Activated CD8-positive, alpha-beta memory T cell treated with anti-CD3 and anti-CD28 coated beads for 24 hours (primary cell): Measurements from ENCODE around the gene TMEM132E.
"Not testable (repeated sequence)": the region's sequence is repeated elsewhere in the genome, so short reads cannot be mapped to it uniquely, and the experiment has no call there.

Source experiments
- DNase-seq: peaks from one replicate; pipeline ENCODE4 v3.0.0-alpha.2; 2020

TMEM132E gene, protein sequence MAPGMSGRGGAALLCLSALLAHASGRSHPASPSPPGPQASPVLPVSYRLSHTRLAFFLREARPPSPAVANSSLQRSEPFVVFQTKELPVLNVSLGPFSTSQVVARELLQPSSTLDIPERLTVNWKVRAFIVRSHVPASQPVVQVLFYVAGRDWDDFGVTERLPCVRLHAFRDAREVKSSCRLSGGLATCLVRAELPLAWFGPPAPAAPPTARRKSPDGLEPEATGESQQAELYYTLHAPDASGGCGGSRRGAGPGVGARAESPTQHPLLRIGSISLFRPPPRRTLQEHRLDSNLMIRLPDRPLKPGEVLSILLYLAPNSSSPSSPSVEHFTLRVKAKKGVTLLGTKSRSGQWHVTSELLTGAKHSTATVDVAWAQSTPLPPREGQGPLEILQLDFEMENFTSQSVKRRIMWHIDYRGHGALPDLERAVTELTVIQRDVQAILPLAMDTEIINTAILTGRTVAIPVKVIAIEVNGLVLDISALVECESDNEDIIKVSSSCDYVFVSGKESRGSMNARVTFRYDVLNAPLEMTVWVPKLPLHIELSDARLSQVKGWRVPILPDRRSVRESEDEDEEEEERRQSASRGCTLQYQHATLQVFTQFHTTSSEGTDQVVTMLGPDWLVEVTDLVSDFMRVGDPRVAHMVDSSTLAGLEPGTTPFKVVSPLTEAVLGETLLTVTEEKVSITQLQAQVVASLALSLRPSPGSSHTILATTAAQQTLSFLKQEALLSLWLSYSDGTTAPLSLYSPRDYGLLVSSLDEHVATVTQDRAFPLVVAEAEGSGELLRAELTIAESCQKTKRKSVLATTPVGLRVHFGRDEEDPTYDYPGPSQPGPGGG (N-terminal part only)

DNA sequence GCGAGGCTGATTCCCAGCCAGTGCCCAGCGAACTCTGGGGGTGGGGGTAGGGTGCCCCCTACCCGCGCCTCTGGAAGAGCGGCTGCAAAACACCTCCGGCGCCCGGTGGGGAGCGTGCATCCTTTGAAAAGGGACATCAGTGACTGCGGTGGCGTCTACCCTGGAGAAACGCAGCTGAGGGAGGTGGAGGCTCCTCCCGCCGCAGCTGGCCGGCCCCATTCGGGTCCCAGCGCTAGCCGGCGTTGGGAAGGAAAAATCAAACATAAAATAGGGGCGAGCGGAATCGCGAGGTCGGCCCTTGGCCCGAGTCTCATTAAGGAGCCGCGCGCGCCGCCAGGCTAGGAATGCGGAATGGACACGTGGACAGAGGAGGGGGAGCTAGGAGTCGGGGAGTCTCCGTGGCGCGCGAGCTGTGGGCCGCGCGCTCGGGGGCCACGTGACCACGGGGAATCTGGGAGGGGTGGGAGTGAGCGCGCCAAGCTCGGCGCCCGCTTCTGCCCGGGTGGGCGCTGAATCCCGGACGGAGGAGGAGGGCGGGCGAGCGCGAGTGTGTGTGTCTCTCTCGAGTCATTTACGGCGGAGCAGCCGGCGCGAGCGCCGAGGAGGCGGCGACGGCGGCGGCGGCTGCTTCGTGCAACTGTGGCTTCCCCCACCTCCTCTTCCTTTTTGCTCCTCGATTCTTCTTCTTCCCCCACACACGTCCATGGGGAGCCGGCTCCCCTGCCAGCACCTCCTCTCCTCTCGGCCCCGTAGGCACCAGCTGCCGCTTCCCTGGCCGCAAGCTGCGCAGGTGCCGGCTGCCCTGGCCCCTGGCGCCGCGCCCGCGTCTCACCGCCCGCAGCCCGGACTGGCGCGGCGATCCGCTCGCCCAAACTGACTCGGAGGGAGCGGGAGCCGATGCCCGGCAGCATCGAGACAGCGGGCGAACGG lies at the start of gene TMEM132E:
Gene TMEM132E (plus strand): TSS at position 566 of the 930 bp plus-strand sequence. CDS start 1,495 bp downstream, outside the sequence.
- peak; percentile 64 for DNase-seq

DNA sequence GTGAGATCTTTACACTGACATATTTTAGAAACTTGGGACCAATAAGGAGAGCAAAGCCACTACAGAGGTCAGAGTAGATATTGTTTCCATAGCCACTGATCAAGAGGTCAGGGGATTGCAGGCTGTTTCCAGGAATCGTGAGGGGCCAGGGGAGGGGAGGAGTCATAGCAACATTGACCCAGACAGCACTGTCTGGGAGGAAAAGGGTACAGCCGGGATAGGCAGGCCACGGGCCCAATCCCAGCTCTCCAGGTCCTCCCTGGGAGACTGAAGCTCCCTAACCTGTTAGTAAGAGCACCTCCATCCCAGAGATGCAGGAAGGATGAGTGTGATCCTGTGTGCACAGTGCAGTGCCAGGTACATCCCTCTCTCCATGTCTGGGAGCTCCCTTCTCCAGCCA lies 48.5 kb upstream of the TMEM132E start:
- DNase-seq, result no peak

DNA sequence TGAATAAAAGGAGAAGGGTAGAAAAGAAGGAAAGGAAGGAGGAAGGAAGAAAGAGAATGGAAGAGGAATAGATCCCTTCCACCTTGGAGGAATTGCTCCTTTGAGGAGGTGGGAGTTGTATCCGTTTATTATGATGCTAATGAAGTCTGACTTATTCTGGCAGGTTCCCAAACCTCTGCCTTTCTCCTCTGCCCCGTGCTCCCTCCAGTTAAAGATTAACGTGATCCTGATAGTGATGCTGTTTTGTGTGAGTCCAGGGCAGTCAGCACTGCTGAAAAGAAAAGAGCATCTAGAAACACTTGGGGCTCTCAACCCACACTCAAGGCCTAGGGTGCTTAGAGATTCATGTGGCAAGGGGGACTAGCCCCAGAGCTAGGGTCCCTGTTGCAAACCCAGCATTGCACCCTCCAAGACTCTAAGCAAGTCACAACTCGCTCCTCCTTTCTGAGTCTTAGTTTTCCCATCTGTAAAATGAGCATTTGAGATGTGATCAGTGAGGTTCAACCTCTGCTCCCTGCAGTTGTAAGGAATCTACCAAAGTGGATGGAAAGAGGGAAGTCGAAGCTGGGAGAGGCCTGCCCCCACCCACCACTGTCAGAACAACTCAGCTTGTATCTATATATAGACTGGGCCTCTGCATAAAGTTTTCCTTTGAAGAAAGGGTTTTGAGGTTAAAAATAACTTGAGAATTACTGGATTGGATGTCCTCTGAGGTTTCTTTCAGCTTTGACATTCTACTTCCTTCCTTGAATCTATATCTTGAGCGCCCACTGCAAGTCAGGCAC lies 46.9 kb upstream of the TMEM132E start:
- DNase-seq, result no peak

DNA sequence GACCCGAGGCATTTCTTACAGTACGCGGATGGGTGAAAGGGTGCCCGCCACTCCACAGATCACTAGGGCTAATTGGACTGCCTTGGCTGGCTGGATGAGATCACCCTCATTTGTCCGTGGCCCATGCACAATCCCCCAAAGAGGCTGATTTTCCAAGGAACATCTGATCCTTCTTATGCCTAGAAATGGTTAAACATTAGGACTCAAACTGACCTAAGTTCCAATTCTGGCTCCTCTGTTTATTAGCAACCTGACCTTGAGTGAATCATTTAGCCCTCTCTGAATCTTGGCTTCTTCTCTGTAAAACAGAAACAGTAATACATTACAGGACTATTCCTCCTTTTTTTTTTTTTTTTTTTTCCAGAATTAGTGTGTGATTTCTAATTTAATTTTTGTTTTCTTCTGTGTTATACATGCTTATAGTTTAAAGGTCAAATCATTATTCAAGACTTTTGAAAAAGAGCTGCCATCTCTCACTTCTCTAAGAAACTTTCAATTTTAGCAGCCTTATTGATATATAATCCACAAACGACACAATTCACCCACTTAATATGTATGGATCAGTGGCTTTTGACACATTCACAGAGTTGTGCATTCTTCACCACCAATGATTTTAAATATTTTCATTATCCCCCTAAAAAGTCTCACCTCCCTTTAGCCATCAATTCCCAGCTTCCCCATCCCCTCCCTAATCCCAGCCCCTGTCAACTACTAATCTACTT lies 45.4 kb upstream of the TMEM132E start:
- DNase-seq, result no peak

DNA sequence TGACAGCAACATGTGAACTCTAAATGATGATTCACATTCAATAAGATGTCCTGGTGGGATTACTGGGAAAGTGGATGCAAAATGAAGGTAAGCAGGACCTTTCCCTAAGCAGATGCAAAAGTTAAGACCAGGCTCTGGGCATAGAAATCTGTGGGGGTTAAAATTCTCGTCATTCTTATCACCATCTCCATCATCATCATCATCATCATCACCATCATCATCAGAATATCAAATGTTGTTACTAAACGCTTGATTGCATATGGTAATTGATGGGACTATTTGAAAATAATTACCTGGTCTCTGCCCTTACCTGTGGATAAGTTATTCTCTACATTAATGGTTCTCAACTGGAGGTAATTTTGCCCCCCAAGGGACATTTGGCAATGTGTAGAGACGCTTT lies 41.9 kb upstream of the TMEM132E start:
- DNase-seq, result no peak

DNA sequence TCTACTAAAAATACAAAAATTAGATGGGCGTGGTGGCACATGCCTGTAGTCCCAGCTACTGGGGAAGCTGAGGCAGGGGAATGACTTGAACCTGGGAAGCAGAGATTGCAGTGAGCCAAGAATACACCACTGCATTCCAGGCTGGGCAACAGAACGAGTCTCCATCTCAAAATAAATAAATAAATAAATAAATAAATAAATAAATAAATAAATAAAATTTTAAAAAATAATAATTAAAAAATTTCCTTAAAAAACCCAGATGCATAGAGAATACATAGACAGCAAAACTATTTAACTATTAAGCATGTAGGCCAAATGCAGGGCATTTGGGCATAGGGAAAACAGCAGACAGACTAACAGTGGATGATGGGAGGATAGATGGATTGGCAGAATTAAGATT lies 40.8 kb upstream of the TMEM132E start:
- DNase-seq, result not testable (repeated sequence)

DNA sequence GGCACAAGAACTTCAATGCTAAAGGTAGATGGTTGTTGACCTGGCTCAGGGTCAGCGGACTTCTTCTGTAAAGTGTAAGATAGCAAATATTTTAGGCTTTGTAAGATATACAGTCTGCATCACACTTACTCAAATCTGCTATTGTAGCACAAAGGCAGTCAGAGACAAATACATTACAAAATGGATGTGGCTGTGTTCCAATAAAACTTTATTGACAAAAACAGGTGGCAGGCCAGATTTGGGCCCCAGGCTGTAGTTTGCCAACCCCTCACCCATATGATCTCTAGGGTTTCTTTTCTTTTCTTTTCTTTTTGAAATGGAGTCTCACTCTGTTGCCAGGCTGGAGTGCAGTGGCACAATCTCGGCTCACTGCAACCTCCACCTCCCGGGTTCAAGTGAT lies 39.5 kb upstream of the TMEM132E start:
- no peak for DNase-seq

DNA sequence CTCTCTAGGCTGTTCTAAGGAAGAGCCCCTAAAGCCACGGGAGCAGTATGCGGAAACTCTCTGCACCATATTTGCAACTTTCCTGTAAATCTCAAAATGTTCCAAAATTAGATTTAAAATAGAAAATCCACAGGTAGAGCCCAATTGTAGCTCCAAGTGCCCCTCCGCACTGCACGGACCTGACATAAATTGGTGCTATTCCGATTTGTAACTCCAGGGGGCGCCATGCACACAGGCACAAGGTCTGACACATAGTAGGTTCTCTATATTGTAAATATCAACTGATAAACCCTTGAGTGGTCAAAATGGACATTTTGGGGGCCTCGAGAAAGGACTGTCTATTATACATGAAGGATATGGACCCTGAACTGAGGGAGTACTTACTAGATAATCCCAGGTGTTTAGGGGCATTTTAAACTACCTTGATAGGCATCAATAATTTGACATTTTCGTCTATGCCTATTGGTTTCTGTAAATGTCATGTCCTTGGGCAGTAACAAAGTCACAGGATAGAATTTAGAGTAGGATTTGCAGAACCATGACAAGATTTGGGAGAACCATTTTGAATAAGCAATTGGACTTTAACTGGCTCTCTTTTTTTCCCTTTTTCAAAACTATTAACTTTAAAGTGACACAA lies 36.6 kb upstream of the TMEM132E start:
- DNase-seq, result peak; percentile 78

DNA sequence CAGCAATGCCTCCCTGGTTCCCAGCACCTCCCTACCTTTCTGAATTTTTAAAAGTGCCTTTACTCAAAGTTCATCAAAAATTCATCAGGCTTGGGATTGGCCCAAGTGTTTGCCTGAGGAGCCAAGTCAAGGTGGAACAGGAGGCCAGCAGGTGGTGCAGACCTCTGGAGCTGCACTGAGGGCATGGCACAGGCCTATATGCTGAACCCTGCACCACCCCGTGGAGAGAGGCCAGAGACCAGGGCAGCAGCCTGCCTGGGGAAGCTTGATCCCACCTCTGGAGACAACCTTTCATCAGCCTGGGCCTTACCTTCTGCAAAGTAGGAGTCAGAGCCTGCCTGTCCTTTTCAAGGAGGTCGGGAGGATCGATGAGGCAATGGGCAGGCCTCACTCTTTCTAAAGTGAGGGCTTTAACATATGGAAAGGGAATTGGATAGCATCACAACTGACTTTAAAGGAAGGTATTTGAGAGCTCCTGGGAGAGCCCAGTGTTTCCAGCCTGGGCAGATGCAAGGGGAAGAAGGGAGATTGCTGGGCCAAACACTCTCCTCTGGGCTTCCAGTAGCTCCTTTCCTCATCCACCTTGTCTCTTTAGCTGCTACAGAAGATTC lies 31.8 kb upstream of the TMEM132E start:
- no peak for DNase-seq

DNA sequence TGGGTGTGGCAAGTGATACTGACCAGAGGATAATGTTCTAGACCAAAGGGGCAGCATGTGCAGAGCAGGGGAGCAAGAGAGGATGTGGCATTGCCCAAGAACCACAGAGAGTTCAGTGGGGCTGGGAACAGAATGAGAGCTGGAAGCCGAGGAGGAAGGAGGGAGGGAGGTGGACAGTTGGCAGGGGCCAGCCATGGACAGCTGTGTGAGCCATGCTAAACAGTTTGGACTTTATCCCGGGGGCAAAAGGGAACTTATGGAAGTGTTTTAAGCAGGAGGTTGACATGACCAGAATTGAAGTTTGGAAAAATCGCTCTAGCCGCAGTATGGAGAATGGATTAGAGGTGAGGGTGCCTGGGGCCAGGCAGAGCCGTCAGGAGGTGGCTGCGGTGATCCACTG lies 29.4 kb upstream of the TMEM132E start:
- no peak for DNase-seq

DNA sequence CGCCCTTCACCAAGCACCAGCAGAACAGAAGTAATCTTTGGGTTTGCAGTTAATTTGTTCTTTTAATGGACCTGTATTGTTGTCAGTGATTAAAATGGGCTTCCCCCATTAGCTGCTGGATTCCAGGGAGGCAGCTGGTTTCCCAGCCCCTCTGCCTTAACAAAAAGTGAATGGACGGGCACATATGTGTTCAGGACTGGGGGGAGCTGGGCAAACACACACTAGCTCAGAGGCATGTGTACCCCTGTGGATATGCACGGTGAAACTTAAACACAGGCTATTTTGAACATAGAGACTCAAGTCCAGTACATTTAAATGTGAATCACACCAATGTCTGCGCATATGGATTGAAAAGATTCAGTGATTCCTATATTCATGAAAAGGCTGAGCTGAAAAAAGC lies 25.5 kb upstream of the TMEM132E start:
- DNase-seq, result no peak

DNA sequence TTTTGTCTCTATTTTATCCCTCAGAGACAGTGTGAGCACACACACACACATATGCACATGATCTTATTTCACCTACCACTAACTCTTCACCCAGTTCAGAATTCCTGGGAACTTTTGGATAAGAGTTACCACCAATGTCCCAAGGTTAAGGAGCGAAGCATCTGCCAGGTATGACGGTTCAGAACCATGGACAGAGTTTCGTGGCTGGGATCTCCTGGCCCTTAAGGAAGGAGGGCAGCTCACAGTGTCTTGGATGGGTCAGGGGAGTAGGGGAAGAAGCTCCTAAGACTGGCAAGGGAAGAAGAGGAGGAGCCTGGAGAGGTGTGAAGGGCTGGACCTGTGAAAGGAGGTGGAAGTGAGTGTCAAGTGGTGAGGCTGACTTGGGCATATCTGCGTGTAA lies 23.0 kb upstream of the TMEM132E start:
- no peak for DNase-seq

DNA sequence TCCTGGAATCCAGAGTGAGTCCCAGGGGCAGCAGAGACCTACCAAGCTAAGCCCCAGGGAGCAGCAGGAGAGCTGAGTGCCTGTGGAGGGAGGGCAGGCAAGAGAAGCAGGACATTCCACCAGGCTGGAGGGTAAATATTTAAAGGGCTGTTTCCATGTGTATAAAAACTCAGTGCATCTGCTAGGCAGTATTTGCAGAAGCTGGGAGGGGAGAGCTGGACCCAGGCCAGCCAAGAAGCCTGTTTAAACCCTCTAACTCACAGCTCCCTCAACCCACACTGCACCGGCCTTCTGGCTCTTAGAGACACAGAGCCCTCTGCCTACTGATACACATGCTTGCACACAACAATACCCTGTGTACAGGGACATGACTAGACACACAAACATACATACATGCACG lies 22.5 kb upstream of the TMEM132E start:
- DNase-seq, result no peak

DNA sequence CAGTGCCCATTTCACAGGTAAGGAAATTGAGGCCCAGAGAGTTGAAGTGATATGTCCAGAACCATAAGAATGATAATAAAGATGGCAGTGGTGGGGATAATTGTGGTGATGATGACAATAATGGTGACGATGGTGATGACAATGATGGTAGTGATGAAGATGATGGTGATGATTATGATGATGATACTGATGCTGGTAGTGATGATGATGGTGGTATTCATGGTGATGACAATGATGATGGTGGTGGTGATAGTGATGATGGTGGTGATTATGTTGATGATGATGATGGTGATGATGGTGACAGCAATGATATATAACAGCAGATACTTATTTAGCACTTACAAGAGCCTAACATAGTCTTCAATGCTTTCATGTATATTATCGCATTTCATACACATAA lies 18.1 kb upstream of the TMEM132E start:
- DNase-seq, result no peak

DNA sequence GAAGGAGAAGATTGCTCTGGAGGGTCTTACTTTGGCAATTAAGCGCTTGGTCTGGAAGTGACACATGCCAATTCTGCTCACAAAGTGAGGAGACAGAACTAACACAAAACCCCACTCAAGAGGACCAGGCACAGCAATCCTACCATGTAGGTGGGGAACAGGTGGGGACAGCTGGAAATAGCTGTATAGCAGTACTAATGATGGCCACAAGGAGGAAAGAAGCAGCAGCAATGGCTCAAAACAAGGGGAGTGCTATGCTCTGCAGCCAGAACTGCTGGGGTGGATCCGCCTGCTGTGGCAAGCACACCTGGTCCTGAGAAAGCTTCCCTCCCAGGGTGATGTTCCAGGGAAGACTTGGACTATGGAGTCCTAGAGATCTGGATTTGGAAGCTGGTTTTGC lies 17.0 kb upstream of the TMEM132E start:
- DNase-seq, result no peak

DNA sequence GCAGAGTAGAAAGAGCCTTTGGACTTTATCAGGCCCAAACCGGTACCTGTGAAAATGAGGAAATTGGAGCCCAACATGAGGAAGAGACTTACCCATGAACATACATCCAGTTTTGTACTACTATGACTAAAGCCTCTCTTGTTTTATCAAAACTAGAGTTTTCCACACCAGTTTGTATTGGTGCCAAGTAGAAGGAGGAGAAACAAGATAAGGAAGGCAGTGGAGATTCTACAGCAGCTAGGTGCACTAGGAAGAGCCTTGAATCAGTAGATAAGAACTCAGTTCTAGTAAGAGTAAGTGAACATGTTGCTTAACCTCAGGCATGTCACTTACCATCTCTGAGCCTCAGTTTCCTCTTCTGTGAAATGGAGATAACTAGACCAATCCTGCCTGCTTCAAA lies 13.7 kb upstream of the TMEM132E start:
- no peak for DNase-seq

DNA sequence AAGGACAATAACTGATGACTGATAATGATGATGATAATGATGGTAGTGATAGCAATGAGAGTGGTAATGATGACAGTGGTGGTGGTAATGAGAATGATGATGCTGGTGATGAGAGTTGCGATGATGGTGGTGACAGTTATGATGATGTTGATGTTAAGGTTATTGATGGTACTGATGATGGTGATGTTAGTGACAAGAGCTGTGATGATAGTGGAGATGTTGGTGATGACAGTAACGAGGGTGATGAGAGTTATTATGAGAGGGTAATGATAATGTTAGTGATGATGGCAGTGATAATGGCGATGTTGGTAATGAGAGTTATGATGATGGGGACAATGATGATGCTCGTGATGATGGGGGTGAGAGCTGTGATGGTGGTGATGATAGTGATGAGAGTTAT lies 13.2 kb upstream of the TMEM132E start:
- no peak for DNase-seq

DNA sequence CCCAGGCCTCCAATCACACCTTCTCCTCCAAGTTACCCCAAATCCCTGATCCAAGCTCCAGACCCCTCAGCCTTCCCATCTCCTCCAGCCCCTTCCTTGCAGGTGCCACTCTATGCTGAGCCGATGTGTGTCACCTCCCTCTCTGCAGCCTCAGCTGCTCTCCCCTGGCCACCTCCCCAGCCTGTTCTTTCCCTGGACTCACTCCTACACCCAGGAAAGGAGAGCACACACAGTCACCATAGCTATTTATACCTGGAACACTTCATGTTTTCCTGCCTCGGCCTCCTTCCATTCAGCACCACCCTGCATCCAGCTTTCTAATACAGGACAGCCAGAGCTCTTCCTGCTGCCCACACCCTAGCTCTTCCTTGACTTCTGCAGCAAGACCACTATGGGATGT lies 12.5 kb upstream of the TMEM132E start:
- no peak for DNase-seq

DNA sequence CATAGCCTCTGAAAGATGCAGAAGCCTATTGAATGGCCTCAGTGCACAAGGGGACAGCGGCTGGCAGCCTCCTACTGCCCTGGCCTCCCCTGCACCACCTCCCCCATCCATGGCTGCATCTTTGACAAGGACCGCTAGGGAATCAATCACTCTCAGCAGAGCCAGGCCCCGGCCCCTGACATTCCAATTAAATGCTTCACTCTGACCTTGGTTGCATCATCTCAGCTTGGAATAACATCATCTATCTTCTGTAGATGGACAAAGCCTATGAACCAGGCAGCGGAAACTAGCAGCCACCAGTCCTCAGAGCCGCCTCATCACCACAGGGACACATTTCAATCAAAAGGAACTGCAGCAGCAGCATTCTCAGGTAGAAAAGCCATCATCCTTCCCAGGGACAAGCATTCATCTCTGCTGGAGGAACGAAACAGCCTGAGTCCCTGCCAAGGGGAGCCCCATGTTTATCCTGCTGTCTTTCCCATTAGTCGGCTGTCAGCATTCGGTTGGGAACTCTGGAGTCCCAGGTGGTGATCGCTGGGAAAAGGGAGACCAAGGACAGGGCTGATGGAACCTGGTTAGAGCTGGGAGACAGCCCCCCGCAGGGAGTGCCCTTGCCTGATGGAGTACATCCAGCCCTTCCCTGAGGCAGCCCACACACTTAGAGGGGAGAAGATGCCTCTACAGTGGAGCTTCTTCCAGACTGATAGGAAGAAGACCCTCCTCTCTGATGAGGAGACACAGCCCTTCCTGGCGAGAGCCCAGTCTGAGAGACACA lies 11.5 kb upstream of the TMEM132E start:
- no peak for DNase-seq

DNA sequence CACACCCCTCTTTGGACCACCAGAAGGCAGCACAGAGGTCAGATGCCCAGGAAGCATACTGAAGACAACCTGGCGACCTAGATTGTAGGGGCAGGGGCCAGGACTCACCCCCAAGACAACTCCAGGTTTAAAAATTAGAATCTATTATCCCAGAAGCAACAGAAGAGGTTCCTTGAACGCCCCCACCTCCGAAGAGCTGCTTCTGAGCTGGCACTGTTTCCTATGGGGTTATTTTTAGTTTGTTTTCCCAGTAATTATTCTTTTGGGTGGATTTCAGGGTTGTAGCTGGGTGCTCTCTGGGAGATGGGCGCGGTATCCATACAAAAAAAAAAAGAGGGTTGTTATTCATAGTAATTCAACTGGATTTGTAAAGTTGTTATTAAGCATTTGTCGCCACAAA lies 10.4 kb upstream of the TMEM132E start:
- no peak for DNase-seq
